Endothelial cell of umbilical vein (primary cell): ENCODE measurements around the gene KRTAP10-2. TPM values are rescaled to one million over a fixed set of nuclear protein-coding genes. Genes with fewer than 3 reads are reported as not detected.

Experiments
- BruUV-seq: library from RNA; stranded (reverse); fragments of 400-500 nt; replicated peaks from 2 replicates; lab custom pipeline; 2021; lab: Mats Ljungman, UMichigan
- CTCF ChIA-PET: fragments of 300-600, 350-600 bp; sonication (Branson Sonifier 250); formaldehyde crosslinking; loops from one replicate; lab custom pipeline; 2021; ENCODE audit warnings: antibody characterized with exemption, inconsistent platforms; lab: Charles Lee
- POLR2A ChIA-PET: fragments of 300-600, 350-600 bp; sonication (Branson Sonifier 250); formaldehyde crosslinking; loops from one replicate; lab custom pipeline; 2021; ENCODE audit warnings: antibody characterized with exemption, inconsistent platforms; lab: Charles Lee
- DNase-seq: peaks from one replicate; pipeline ENCODE4 v3.0.0-alpha.2; 2011; ENCODE audit warnings: low read depth, low spot score
- FAIRE-seq: peaks from 2 replicates; lab custom pipeline; 2011; peaks lifted over from hg19 to GRCh38; lab: Jason Lieb, UNC
- H2AFZ ChIP-seq: 2 replicates; pipeline ENCODE4 v1.6.0; 2012; ENCODE audit warnings: low read depth, low read length, control low read depth, inconsistent platforms
- H3K27ac ChIP-seq: 2 replicates; pipeline ENCODE4 v1.5.1; 2011; ENCODE audit warnings: low read depth, mild to moderate bottlenecking, control low read depth, low read length, moderate library complexity; ENCODE audit not compliant: insufficient read depth
- H3K27me3 ChIP-seq, 2 experiments: 2 replicates each; pipeline versions ENCODE4 v1.6.0 to v1.6.1; 2011; ENCODE audit warnings: low read length in 2 of 2, mixed read lengths in 1 of 2; ENCODE audit not compliant: control insufficient read depth in 2 of 2, insufficient read depth in 2 of 2
- H3K36me3 ChIP-seq, 2 experiments: 2 replicates in 1 of 2; 3 replicates in 1 of 2; pipeline ENCODE4 v1.5.1; 2011; ENCODE audit warnings: low read length in 2 of 2, mild to moderate bottlenecking in 1 of 2, moderate library complexity in 1 of 2; ENCODE audit not compliant: control insufficient read depth in 2 of 2, insufficient read depth in 2 of 2; ENCODE audit errors: extremely low read depth in 1 of 2
- H3K4me1 ChIP-seq: 3 replicates; pipeline ENCODE4 v1.5.1; 2011; ENCODE audit warnings: mild to moderate bottlenecking, low read length; ENCODE audit not compliant: control insufficient read depth, insufficient read depth; ENCODE audit errors: extremely low read depth
- H3K4me2 ChIP-seq: 2 replicates; pipeline ENCODE4 v1.6.1; 2011; ENCODE audit warnings: low read length, control low read depth, mixed read lengths; ENCODE audit not compliant: insufficient read depth
- H3K4me3 ChIP-seq, 3 experiments: fragments of 200-600 bp in 1 of 3; sonication (generic), shearing (Covaris generic) in 1 of 3; replicated peaks in 1 of 3; 2 replicates each; pipeline ENCODE4 v1.5.1; 2011 to 2016; ENCODE audit warnings: control low read depth in 3 of 3, low read length in 3 of 3, mild to moderate bottlenecking in 2 of 3, inconsistent platforms in 1 of 3, low read depth in 1 of 3, moderate library complexity in 1 of 3; ENCODE audit not compliant: insufficient read depth in 1 of 3
- H3K79me2 ChIP-seq: 2 replicates; pipeline ENCODE4 v1.6.0; 2012; ENCODE audit warnings: low read length, inconsistent platforms; ENCODE audit not compliant: control insufficient read depth, insufficient read depth
- H3K9ac ChIP-seq: replicated peaks from 2 replicates; pipeline ENCODE3; 2011; ENCODE audit warnings: low read length, control low read depth; ENCODE audit not compliant: insufficient read depth; ENCODE audit errors: extremely low read depth
- H3K9me1 ChIP-seq: replicated peaks from 3 replicates; pipeline ENCODE4 v1.6.0; 2011; ENCODE audit warnings: mild to moderate bottlenecking, low read length; ENCODE audit not compliant: control insufficient read depth, insufficient read depth; ENCODE audit errors: extremely low read depth
- H3K9me3 ChIP-seq: replicated peaks from 2 replicates; pipeline ENCODE4 v1.5.1; 2012; ENCODE audit warnings: low read length, inconsistent platforms; ENCODE audit not compliant: control insufficient read depth, insufficient read depth
- H4K20me1 ChIP-seq: replicated peaks from 2 replicates; pipeline ENCODE3; 2011; ENCODE audit warnings: mild to moderate bottlenecking, low read length; ENCODE audit not compliant: control insufficient read depth, insufficient read depth; ENCODE audit errors: extremely low read depth
- EZH2 ChIP-seq: IDR thresholded peaks from 2 replicates; pipeline ENCODE4 v1.6.1; 2012; ENCODE audit warnings: borderline replicate concordance, low read depth, mild to moderate bottlenecking, moderate library complexity, low read length, inconsistent platforms; ENCODE audit not compliant: severe bottlenecking
- FOS ChIP-seq: IDR thresholded peaks from 2 replicates; pipeline ENCODE4 v1.6.1; 2011; ENCODE audit warnings: mild to moderate bottlenecking, low read length, moderate library complexity, borderline replicate concordance; ENCODE audit not compliant: insufficient read depth
- GATA2 ChIP-seq: IDR thresholded peaks from 2 replicates; pipeline ENCODE4 v1.7.0; 2011; ENCODE audit warnings: low read depth, mild to moderate bottlenecking, moderate library complexity, mixed read lengths, low read length; ENCODE audit not compliant: insufficient read length, insufficient read depth
- JUN ChIP-seq: IDR thresholded peaks from 2 replicates; pipeline ENCODE4 v1.6.1; 2011; ENCODE audit warnings: borderline replicate concordance, low read depth; ENCODE audit not compliant: insufficient read length, insufficient read depth
- MYC ChIP-seq: IDR thresholded peaks from one replicate; pipeline ENCODE4 v1.6.1; 2011; ENCODE audit warnings: mild to moderate bottlenecking, low read depth, low read length
- POLR2A ChIP-seq: IDR thresholded peaks from 2 replicates; pipeline ENCODE4 v1.6.1; 2012; ENCODE audit warnings: low read depth, mild to moderate bottlenecking, control low read depth, low read length
- POLR2AphosphoS5 ChIP-seq: IDR thresholded peaks from 2 replicates; pipeline ENCODE4 v1.6.1; 2012; ENCODE audit warnings: low read depth, mild to moderate bottlenecking, control low read depth, low read length, moderate library complexity; ENCODE audit not compliant: insufficient read depth
- dilution Hi-C: fragments of 300-500 bp; cut with MboI; formaldehyde crosslinking; loops from one replicate; pipeline ENCODE4 v1.15.0; 2019; ENCODE audit warnings: low sequenced_read_pairs; ENCODE audit not compliant: extremely low pct_ligation_motif_present
- intact Hi-C: fragments of 100-400 bp; cut with micrococcal nuclease; formaldehyde crosslinking; loops from one replicate; pipeline ENCODE4 v1.10.0; 2022
- polyA plus RNA-seq, 4 experiments: library from polyadenylated mRNA; depleted of rRNA in 3 of 4; stranded (reverse) in 3 of 4; unstranded in 1 of 4; fragments of >200 nt; gene quantifications; 2 replicates each; pipeline versions ENCODE4 v1.2.1 to v1.2.3, GENCODE V29; 2011 to 2012; ENCODE audit warnings: missing spikeins in 1 of 4
- total RNA-seq: library from RNA; stranded (reverse); gene quantifications from 2 replicates; pipeline ENCODE4 v1.2.3, GENCODE V29; 2021
- TF ChIP-seq, protein P1 (sequence below): IDR thresholded peaks from 2 replicates; pipeline ENCODE4 v1.6.1; 2011; ENCODE audit not compliant: insufficient read depth, insufficient read length
- TF ChIP-seq, protein P2 (sequence below), 2 donors: IDR thresholded peaks; 1 replicate in 1 of 2; 2 replicates in 1 of 2; pipeline ENCODE4 v1.5.1; 2011; ENCODE audit warnings: low read length in 2 of 2, mild to moderate bottlenecking in 2 of 2, moderate library complexity in 2 of 2, control low read depth in 1 of 2, inconsistent platforms in 1 of 2, low read depth in 1 of 2; ENCODE audit not compliant: insufficient read depth in 1 of 2; ENCODE audit errors: extremely low read depth in 1 of 2

Gene KRTAP10-2
- total and polyA plus RNA-seq, 2 donors (not counting 3 experiments of a cell fraction or from before 2014, with no cell fraction given) = not detected

DNA sequence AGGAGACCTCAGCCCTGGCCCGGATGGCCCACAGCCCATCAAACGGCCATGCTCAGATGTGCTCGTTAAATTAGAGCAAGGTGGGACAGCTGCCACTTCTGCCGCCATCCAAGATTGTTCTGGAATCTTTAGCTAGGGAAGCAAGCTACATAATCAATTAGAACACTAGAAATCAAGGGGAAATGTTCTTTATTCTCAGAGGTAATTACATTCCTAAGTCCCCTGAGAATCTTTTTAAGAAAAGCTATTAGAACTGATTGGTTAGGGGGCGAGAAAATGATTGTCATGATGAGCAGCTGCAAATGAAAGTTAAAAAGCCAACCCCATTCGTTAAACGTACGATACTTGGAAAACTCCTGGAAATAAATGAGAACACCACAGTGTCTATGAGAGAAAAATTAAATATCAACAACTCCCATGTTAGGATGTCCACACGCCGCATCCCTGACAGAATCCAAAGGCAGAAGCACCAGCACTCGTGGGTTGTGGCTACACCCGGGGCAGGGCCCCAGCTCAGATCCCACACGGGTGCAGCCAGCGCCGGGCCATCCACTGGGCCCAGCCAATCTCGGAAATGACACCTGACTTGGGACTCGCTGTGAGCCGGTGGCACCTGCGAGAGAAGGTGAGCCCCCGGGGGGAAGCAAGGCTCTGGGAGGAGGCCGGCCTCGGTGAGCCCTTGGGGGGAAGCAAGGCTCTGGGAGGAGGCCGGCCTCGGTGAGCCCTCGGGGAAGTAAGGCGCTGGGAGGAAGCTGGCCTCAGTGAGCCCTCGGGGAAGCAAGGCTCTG, 48.9 kb downstream of the KRTAP10-2 start:
- H3K4me1 ChIP-seq = no peaks in the 10 kb centered on the region
- FAIRE-seq (no peak), DNase-seq (no peak)
- H3K4me2 ChIP-seq = no peak overlapping the region
- ChIA-PET POLR2A (interaction anchor here (0.6 kb wide), 1 partner anchor 29 kb away, joined by 3 read pairs; no protein-coding TSS in a partner anchor), CTCF (interaction anchor here (0.6 to 1.5 kb wide), 4 partner anchors 8 to 291 kb away, joined by 4 to 8 read pairs (median 4); no protein-coding TSS in a partner anchor)
- H3K4me3 ChIP-seq = no peak overlapping the region
- TF ChIP-seq POLR2AphosphoS5 (no peak), GATA2 (no peak), FOS (no peak), MYC (no peak), JUN (no peak), EZH2 (no peak), POLR2A (no peak)
- TF ChIP-seq, protein P1, sequence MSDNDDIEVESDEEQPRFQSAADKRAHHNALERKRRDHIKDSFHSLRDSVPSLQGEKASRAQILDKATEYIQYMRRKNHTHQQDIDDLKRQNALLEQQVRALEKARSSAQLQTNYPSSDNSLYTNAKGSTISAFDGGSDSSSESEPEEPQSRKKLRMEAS = no peak
- TF ChIP-seq, protein P2, sequence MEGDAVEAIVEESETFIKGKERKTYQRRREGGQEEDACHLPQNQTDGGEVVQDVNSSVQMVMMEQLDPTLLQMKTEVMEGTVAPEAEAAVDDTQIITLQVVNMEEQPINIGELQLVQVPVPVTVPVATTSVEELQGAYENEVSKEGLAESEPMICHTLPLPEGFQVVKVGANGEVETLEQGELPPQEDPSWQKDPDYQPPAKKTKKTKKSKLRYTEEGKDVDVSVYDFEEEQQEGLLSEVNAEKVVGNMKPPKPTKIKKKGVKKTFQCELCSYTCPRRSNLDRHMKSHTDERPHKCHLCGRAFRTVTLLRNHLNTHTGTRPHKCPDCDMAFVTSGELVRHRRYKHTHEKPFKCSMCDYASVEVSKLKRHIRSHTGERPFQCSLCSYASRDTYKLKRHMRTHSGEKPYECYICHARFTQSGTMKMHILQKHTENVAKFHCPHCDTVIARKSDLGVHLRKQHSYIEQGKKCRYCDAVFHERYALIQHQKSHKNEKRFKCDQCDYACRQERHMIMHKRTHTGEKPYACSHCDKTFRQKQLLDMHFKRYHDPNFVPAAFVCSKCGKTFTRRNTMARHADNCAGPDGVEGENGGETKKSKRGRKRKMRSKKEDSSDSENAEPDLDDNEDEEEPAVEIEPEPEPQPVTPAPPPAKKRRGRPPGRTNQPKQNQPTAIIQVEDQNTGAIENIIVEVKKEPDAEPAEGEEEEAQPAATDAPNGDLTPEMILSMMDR (IDR thresholded peaks at IDR 0.05; ENCODE audit: extremely low read depth in 1 of 2, insufficient read depth in 1 of 2, low read depth in 1 of 2, low read length in 2 of 2) = no peak
- H3K9ac ChIP-seq = no peak overlapping the region
- no peaks in the 10 kb centered on the region for H4K20me1 ChIP-seq
- intact Hi-C loops = no loop called here
- H2AFZ ChIP-seq = no peak overlapping the region
- no peaks in the 10 kb centered on the region for H3K27me3 ChIP-seq
- no peak overlapping the region for H3K27ac ChIP-seq
- H3K79me2 ChIP-seq = no peaks in the 10 kb centered on the region
- H3K36me3 ChIP-seq = no peaks in the 10 kb centered on the region
- dilution Hi-C loops = no loop called here
- BruUV-seq = no TSS peak
- no peaks in the 10 kb centered on the region for H3K9me1 ChIP-seq
- no peaks in the 10 kb centered on the region for H3K9me3 ChIP-seq

Other genes with a start within 250 kb of the KRTAP10-2 start
- gene CFAP410, start 212.1 kb downstream of the KRTAP10-2 start, total RNA-seq = 6.3 and 7.2 TPM in 2 replicates
- gene CFAP410, start 212.1 kb downstream of the KRTAP10-2 start, polyA plus RNA-seq = 12.2 and 15.0 TPM in 2 replicates
- not detected in 2 replicates for gene TRPM2, start 197.9 kb downstream of the KRTAP10-2 start, total RNA-seq
- gene TRPM2, start 197.9 kb downstream of the KRTAP10-2 start, polyA plus RNA-seq = 0.02 TPM in 1 of 2 replicates, not detected in the other
- gene LRRC3, start 96.0 kb downstream of the KRTAP10-2 start, total RNA-seq = 4.2 and 4.8 TPM in 2 replicates
- gene LRRC3, start 96.0 kb downstream of the KRTAP10-2 start, polyA plus RNA-seq = 4.9 and 5.1 TPM in 2 replicates
- not detected in 2 replicates for gene KRTAP10-1, start 11.3 kb downstream of the KRTAP10-2 start, total RNA-seq
- gene KRTAP10-1, start 11.3 kb downstream of the KRTAP10-2 start, polyA plus RNA-seq = not detected in 2 replicates
- gene KRTAP10-3, start 7.3 kb upstream of the KRTAP10-2 start, total RNA-seq = not detected in 2 replicates
- gene KRTAP10-3, start 7.3 kb upstream of the KRTAP10-2 start, polyA plus RNA-seq = not detected in 2 replicates
- not detected in 2 replicates for gene KRTAP10-4, start 22.2 kb upstream of the KRTAP10-2 start, total RNA-seq
- gene KRTAP10-4, start 22.2 kb upstream of the KRTAP10-2 start, polyA plus RNA-seq = not detected in 2 replicates
- not detected in 2 replicates for gene KRTAP10-5, start 29.1 kb upstream of the KRTAP10-2 start, total RNA-seq
- not detected in 2 replicates for gene KRTAP10-5, start 29.1 kb upstream of the KRTAP10-2 start, polyA plus RNA-seq
- not detected in 2 replicates for gene KRTAP10-6, start 41.0 kb upstream of the KRTAP10-2 start, total RNA-seq
- gene KRTAP10-6, start 41.0 kb upstream of the KRTAP10-2 start, polyA plus RNA-seq = not detected in 2 replicates
- not detected in 2 replicates for gene KRTAP10-7, start 49.1 kb upstream of the KRTAP10-2 start, total RNA-seq
- not detected in 2 replicates for gene KRTAP10-7, start 49.1 kb upstream of the KRTAP10-2 start, polyA plus RNA-seq
- not detected in 2 replicates for gene KRTAP10-8, start 60.6 kb upstream of the KRTAP10-2 start, total RNA-seq
- gene KRTAP10-8, start 60.6 kb upstream of the KRTAP10-2 start, polyA plus RNA-seq = not detected in 2 replicates
- gene KRTAP10-9, start 75.6 kb upstream of the KRTAP10-2 start, total RNA-seq = not detected in 2 replicates
- gene KRTAP10-9, start 75.6 kb upstream of the KRTAP10-2 start, polyA plus RNA-seq = not detected in 2 replicates
- not detected in 2 replicates for gene KRTAP10-10, start 85.9 kb upstream of the KRTAP10-2 start, total RNA-seq
- not detected in 2 replicates for gene KRTAP10-10, start 85.9 kb upstream of the KRTAP10-2 start, polyA plus RNA-seq
- not detected in 2 replicates for gene KRTAP10-11, start 94.9 kb upstream of the KRTAP10-2 start, total RNA-seq
- gene KRTAP10-11, start 94.9 kb upstream of the KRTAP10-2 start, polyA plus RNA-seq = not detected in 2 replicates
- gene KRTAP12-4, start 103.2 kb upstream of the KRTAP10-2 start, total RNA-seq = not detected in 2 replicates
- not detected in 2 replicates for gene KRTAP12-4, start 103.2 kb upstream of the KRTAP10-2 start, polyA plus RNA-seq
- not detected in 2 replicates for gene KRTAP12-3, start 106.4 kb upstream of the KRTAP10-2 start, total RNA-seq
- not detected in 2 replicates for gene KRTAP12-3, start 106.4 kb upstream of the KRTAP10-2 start, polyA plus RNA-seq
- not detected in 2 replicates for gene KRTAP12-2, start 115.4 kb upstream of the KRTAP10-2 start, total RNA-seq
- not detected in 2 replicates for gene KRTAP12-2, start 115.4 kb upstream of the KRTAP10-2 start, polyA plus RNA-seq
- not detected in 2 replicates for gene KRTAP12-1, start 130.7 kb upstream of the KRTAP10-2 start, total RNA-seq
- gene KRTAP12-1, start 130.7 kb upstream of the KRTAP10-2 start, polyA plus RNA-seq = not detected in 2 replicates
- not detected in 2 replicates for gene KRTAP10-12, start 145.7 kb upstream of the KRTAP10-2 start, total RNA-seq
- not detected in 2 replicates for gene KRTAP10-12, start 145.7 kb upstream of the KRTAP10-2 start, polyA plus RNA-seq
- gene TSPEAR, start 160.1 kb upstream of the KRTAP10-2 start, total RNA-seq = not detected in 2 replicates
- 0.01 TPM in 1 of 2 replicates, not detected in the other for gene TSPEAR, start 160.1 kb upstream of the KRTAP10-2 start, polyA plus RNA-seq